ENCODE data around the gene ZNF526.

- TF ChIP-seq MAX (IDR thresholded peaks at IDR 0.05) (no peak), CTCF (IDR thresholded peaks at IDR 0.05; ENCODE audit: low read depth, low read length, missing input control) (no peak), REST (IDR thresholded peaks at IDR 0.05) (no peak), RAD21 (IDR thresholded peaks at IDR 0.05) (no peak)
Measured at GRCh38 chr19:42242069-42242511, 22.0 kb downstream of the ZNF526 start.
